ENCODE measurements around the gene SHMT2.

DNA sequence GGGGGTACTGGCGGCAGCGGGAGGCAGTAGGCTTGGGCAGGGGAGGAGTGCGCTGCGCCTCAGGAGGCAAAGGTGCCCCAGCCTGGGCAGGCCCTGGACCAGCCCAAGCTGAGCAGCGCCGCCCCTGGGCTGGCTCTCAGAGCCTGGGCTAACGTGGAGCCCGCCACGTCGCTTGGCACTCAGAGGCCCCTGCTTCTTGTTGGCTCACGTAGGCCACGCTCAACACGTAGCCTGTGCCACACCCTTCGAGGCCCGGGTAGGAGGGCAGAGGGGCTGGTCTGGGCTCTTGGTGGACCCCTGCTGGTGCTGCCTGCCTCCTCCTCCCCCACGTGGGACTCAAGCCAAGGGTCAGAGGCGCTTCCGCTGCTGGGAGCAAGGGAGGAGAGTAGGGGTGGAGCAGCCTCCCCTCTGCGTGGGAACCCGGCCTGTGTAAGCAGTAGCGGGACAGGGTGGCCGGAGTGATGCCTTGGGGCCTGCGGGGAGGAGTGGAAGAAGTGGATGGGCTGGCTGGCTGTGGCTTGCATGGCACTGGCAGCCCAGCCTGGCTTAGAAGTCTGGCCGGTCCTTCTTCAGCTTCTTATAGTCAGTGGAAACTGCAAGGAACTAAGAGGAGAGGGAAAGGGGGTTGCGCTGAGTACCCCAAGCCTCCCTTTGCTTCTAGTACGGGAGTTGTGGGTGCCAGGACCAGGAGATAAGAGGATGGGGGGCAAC, 5.7 kb downstream of the SHMT2 start:
- TF ChIP-seq, protein P1, sequence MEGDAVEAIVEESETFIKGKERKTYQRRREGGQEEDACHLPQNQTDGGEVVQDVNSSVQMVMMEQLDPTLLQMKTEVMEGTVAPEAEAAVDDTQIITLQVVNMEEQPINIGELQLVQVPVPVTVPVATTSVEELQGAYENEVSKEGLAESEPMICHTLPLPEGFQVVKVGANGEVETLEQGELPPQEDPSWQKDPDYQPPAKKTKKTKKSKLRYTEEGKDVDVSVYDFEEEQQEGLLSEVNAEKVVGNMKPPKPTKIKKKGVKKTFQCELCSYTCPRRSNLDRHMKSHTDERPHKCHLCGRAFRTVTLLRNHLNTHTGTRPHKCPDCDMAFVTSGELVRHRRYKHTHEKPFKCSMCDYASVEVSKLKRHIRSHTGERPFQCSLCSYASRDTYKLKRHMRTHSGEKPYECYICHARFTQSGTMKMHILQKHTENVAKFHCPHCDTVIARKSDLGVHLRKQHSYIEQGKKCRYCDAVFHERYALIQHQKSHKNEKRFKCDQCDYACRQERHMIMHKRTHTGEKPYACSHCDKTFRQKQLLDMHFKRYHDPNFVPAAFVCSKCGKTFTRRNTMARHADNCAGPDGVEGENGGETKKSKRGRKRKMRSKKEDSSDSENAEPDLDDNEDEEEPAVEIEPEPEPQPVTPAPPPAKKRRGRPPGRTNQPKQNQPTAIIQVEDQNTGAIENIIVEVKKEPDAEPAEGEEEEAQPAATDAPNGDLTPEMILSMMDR (IDR thresholded peaks at IDR 0.05): no peak
- TF ChIP-seq POLR2A (IDR thresholded peaks at IDR 0.05): no peak

All from uterus (tissue), 2 donors.